ENCODE data around the gene SELE.

SELE gene

GRCh38 chr1:169682071-169682470 is 51.8 kb downstream of the SELE start:
- TF ChIP-seq ZNF274 (IDR thresholded peaks at IDR 0.05; ENCODE audit: low read depth, low read length) = no peak
- no peak overlapping the region for H3K4me3 ChIP-seq (ENCODE audit: low read length)

DNA sequence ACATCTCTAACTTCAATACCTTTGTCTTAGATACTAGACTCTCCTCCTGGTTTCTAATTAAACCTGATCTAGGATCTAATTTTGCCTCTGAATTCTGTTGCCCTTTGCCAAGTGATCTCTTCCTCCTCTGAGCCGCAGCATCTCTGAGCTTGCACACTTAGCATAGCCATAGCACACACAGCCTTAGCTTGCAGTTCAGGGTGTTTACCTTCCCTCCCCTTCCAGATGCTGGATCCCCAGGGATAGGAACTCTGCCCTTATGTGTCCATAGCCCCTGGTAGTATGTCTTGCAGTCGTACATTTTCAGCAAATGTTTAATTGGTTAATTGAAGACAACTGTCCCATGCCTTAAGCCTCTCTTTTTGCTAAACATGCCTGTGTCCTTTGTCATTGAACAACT is 52.7 kb downstream of the SELE start:
- H3K4me3 ChIP-seq (ENCODE audit: low read length) = no peak overlapping the region; the same call in 1 of the 2 replicates

DNA sequence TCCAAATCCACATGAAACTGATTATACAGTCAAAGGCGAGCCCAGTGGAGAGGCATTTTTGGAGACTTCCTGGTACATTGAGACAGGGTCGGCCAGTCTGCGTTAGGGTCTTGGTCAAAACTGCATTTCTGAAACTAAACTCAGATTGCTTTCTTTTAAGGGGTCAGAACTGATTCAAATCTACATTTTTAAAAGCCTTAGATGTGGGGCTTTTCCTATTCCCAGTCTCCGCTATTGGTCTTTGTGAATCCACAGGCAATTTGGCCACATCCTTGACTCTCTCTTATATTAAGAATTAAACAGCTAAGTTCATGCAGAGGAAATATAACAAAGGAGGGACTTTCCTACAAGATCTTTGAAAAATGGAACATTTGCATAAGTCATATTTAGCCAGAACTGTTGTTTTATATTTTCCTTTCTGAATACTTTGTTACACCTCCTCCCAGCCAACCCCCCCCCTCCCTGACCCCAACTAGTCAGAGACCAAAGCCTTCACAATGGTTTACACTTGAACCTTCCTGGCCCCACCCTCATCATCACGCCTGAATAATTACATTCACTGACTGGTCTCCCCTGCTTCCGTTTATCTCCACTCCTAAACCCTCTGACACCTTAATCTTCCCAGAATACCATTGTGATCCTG is 53.4 kb downstream of the SELE start:
- peak overlapping the region; percentile 41; the same call in 1 of the 2 replicates for H3K4me3 ChIP-seq (ENCODE audit: low read length)
- TF ChIP-seq ZNF274 (IDR thresholded peaks at IDR 0.05; ENCODE audit: low read depth, low read length) = no peak

More for the DNA sequence above, 52.7 kb downstream of the SELE start:
- TF ChIP-seq ZNF274 (IDR thresholded peaks at IDR 0.05; ENCODE audit: low read depth, low read length) = no peak

- no peak overlapping the region for H3K4me3 ChIP-seq (ENCODE audit: low read length)
- no peak for TF ChIP-seq ZNF274 (IDR thresholded peaks at IDR 0.05; ENCODE audit: low read depth, low read length)
Observed at GRCh38 chr1:169679692-169680091, 54.2 kb downstream of the SELE start.

DNA sequence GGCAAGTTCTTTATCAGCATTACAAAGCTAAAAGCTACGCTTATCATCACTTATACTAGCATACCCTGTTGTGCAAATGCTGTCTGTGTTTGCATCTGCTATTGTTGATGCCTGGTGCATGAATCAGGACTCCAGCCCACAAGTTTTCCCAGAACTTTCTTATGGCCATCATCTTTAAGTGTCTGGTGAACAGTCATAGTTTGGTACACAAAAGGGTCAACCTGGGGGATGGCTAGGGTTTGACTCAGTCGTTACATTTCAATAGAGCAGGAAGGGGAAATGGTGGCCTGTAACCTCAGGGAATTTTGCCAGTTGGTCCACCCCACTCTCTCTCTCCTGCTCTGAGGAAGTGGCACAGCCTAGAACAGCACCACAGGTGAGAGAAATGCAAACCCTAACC is 57.9 kb downstream of the SELE start:
- no peak for TF ChIP-seq ZNF274 (IDR thresholded peaks at IDR 0.05; ENCODE audit: low read depth, low read length)
- no peak overlapping the region for H3K4me3 ChIP-seq (ENCODE audit: low read length)

Measured in GM08714 (cell line).